Esophagus squamous epithelium (tissue), 5 donors: Measurements from ENCODE around the gene TBC1D1. TPM values are rescaled to one million over a fixed set of nuclear protein-coding genes. Genes with fewer than 3 reads are reported as not detected.

Source experiments
- DNase-seq: peaks from one replicate; lab custom pipeline; 2025; lab: John Stamatoyannopoulos, UW
- H3K27ac ChIP-seq, 4 donors: fragments of 200-600 bp; sonication (generic); one replicate each; pipeline ENCODE4 v1.5.1; 2016 to 2019; ENCODE audit warnings: mild to moderate bottlenecking in 1 of 4
- H3K27me3 ChIP-seq, 4 donors: fragments of 200-600 bp; sonication (generic); 1 replicate in 3 of 4; 2 replicates in 1 of 4; pipeline versions ENCODE4 v1.5.1 to v1.6.0; 2017 to 2021; ENCODE audit warnings: antibody characterized with exemption in 1 of 4
- H3K36me3 ChIP-seq, 3 donors: fragments of 200-600 bp; sonication (generic); one replicate each; pipeline ENCODE4 v1.5.1; 2016 to 2019
- H3K4me1 ChIP-seq, 3 donors: fragments of 200-600 bp; sonication (generic); one replicate each; pipeline ENCODE4 v1.5.1; 2017 to 2019
- H3K4me3 ChIP-seq, 4 donors: fragments of 200-600 bp; sonication (generic); 1 replicate in 3 of 4; 2 replicates in 1 of 4; pipeline ENCODE4 v1.5.1; 2016 to 2019; ENCODE audit warnings: mild to moderate bottlenecking in 2 of 4, moderate library complexity in 1 of 4
- H3K9me3 ChIP-seq, 3 donors: fragments of 200-600 bp; sonication (generic); one replicate each; pipeline ENCODE4 v1.5.1; 2016 to 2019
- CTCF ChIP-seq, 6 experiments: fragments of 450-650 bp in 4 of 6; fragments of 200-600 bp in 2 of 6; sonication (generic) in 2 of 6; IDR thresholded peaks; one replicate each; pipeline ENCODE4 v1.5.1; 2016 to 2019; ENCODE audit warnings: antibody characterized with exemption in 6 of 6, mild to moderate bottlenecking in 4 of 6, moderate library complexity in 4 of 6
- POLR2A ChIP-seq, 4 donors: fragments of 450-650 bp; IDR thresholded peaks; one replicate each; pipeline ENCODE4 v1.6.1; 2017; ENCODE audit warnings: antibody characterized with exemption in 4 of 4, mild to moderate bottlenecking in 4 of 4, moderate library complexity in 3 of 4
- WGBS, 2 donors: methylation state at CpG; one replicate each; pipeline ENCODE4 v1.1.5; 2018; 5-methylcytosine and 5-hydroxymethylcytosine counted together
- intact Hi-C: fragments of 100-400 bp; cut with DNase I; formaldehyde crosslinking; loops from one replicate; pipeline ENCODE4 v1.15.0; 2022
- total RNA-seq, 4 donors: library from RNA; depleted of rRNA; stranded (reverse); fragments of >200 nt; gene quantifications; one replicate each; pipeline ENCODE4 v1.1.0, GENCODE V29; 2016
- donor health status: DM: yes; HTN: yes; CAD: no.

The TBC1D1 gene
- total RNA-seq, 4 donors from 2014 or later, result 6.9 to 44.6 (median 25.6) TPM

GRCh38 chr4:37902738-37903693 is 12.1 kb downstream of the TBC1D1 start:
- TF ChIP-seq POLR2A (IDR thresholded peaks at IDR 0.05) (no peak), CTCF (IDR thresholded peaks at IDR 0.05) (no peak)
- Histone ChIP-seq H3K27ac (no peak overlapping the region), H3K4me3 (no peak overlapping the region), H3K4me1 (peaks cover 0 to 7% (median 0%) of the 10 kb centered on the region in 3 donors), H3K9me3 (no peaks in the 10 kb centered on the region), H3K36me3 (peaks cover 0 to 3% (median 0%) of the 10 kb centered on the region in 3 donors), H3K27me3 (no peaks in the 10 kb centered on the region)
- intact Hi-C loops, result loop anchor here (10.0 kb wide), 1 partner anchor 122 kb away; no protein-coding TSS in a partner anchor
- WGBS, 2 donors, result 84 to 89% methylated on average over 9 of the region's 9 CpGs
- no peak for DNase-seq

GRCh38 chr4:37903901-37904300 is 13.0 kb downstream of the TBC1D1 start:
- no peak overlapping the region for H3K4me3 ChIP-seq
- no peak for DNase-seq
- 75 to 88% methylated on average over 3 of the region's 3 CpGs for WGBS, 2 donors
- peaks cover 0 to 3% (median 0%) of the 10 kb centered on the region in 3 donors for H3K36me3 ChIP-seq
- peaks cover 0 to 7% (median 0%) of the 10 kb centered on the region in 3 donors for H3K4me1 ChIP-seq
- intact Hi-C loops, result loop anchor here (10.0 kb wide), 1 partner anchor 121 kb away; no protein-coding TSS in a partner anchor
- no peaks in the 10 kb centered on the region for H3K9me3 ChIP-seq
- TF ChIP-seq POLR2A (IDR thresholded peaks at IDR 0.05) (no peak), CTCF (IDR thresholded peaks at IDR 0.05) (no peak)
- H3K27me3 ChIP-seq, result no peaks in the 10 kb centered on the region
- H3K27ac ChIP-seq, result no peak overlapping the region

- Histone ChIP-seq H3K27me3 (no peaks in the 10 kb centered on the region), H3K27ac (no peak overlapping the region), H3K9me3 (no peaks in the 10 kb centered on the region), H3K36me3 (peaks cover 0 to 3% (median 0%) of the 10 kb centered on the region in 3 donors), H3K4me3 (no peak overlapping the region), H3K4me1 (peaks cover 0 to 7% (median 0%) of the 10 kb centered on the region in 3 donors)
- intact Hi-C loops, result loop anchor here (10.0 kb wide), 1 partner anchor 120 kb away; no protein-coding TSS in a partner anchor
- DNase-seq, result no peak
- TF ChIP-seq CTCF (IDR thresholded peaks at IDR 0.05) (no peak), POLR2A (IDR thresholded peaks at IDR 0.05) (no peak)
- WGBS, 2 donors, result 88 to 100% methylated on average over 3 of the region's 3 CpGs
Measured at GRCh38 chr4:37904824-37905223, 13.9 kb downstream of the TBC1D1 start.

- TF ChIP-seq POLR2A (IDR thresholded peaks at IDR 0.05) (no peak), CTCF (IDR thresholded peaks at IDR 0.05) (no peak)
- no peak overlapping the region for H3K27ac ChIP-seq
- H3K36me3 ChIP-seq, result peaks cover 0 to 3% (median 0%) of the 10 kb centered on the region in 3 donors
- no peak for DNase-seq
- WGBS, 2 donors, result 72 to 75% methylated on average over 7 of the region's 7 CpGs
- no peaks in the 10 kb centered on the region for H3K27me3 ChIP-seq
- H3K4me1 ChIP-seq, result peaks cover 0 to 7% (median 0%) of the 10 kb centered on the region in 3 donors
- H3K9me3 ChIP-seq, result no peaks in the 10 kb centered on the region
- intact Hi-C loops, result loop anchor here (10.0 kb wide), 1 partner anchor 119 kb away; no protein-coding TSS in a partner anchor
- no peak overlapping the region for H3K4me3 ChIP-seq
Measured at GRCh38 chr4:37905533-37906169, 14.8 kb downstream of the TBC1D1 start.
